ENCODE data around the gene MAP3K1.

- TF ChIP-seq POLR2A (IDR thresholded peaks at IDR 0.05; ENCODE audit: low read length) (no peak), GATA1 (IDR thresholded peaks at IDR 0.05; ENCODE audit: low read depth, low read length) (no peak)
Observed at GRCh38 chr5:56861893-56862485, 46.6 kb downstream of the MAP3K1 start.
